ENCODE data around the gene KCNJ11. TPM values are rescaled to one million over a fixed set of nuclear protein-coding genes. Genes with fewer than 3 reads are reported as not detected.
"Not testable (repeated sequence)": the region's sequence is repeated elsewhere in the genome, so short reads cannot be mapped to it uniquely, and the experiment has no call there.

KCNJ11 gene
- not detected in 2 replicates for total RNA-seq (2014; rRNA removed; shearing (Covaris generic))

DNA sequence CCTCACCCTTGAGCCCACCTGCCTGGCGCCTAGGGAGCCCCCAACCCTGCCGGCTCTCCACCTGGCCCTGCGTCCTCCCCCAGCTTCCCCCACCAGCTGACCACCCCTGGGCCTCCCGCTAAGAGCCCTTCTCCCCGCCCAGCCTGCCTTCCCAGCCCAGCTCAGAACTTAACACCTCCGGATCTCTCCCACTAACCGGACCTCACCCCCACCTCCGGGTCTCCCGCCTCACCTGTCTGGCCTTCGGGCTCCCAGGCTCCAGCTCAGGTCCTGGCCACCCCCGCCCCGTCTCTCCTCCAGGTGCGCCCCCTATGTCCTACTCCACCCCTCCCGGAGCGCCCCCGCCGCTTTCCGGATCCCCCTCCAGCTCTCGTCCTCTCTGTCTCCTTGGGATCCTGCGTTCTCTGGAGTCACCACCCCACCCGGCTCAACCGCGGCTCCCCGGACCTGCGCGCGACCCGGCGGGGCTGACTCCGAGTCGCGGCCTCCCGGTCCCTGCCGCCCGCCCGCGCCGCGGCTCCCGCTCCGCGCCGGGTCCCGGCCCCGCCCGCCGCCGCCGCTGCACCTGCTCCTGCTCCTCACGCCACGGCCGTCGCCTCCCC is at the start of gene KCNJ11:
Gene KCNJ11, minus strand, starts transcription at position 51 of the 602 bp plus-strand sequence. CDS start 568 bp downstream, outside the sequence.
- no peak for DNase-seq (ENCODE audit: low read depth)

GRCh38 chr11:17437366-17437765 is 48.9 kb upstream of the KCNJ11 start:
- DNase-seq (ENCODE audit: low read depth) = no peak

DNA sequence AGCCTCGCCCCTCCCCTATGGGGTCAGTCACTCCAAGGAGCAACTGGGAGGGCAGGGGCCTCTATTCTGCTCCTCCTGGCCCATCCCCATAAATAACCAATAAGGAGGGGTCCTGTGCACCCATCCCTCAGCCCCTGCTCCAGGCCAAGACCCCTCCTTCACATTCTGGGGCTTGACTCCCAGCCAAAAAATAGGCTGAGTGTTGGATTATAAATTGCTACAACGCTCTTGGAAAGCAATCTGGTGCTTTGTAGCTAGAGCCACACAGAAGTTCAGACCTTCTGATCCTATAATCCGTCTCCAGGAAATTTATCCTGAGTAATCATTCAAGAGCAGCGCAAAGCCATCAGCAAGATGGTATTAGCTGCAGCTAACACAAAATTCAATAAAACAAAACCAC is 45.6 kb upstream of the KCNJ11 start:
- DNase-seq (ENCODE audit: low read depth) = no peak

- no peak for DNase-seq (ENCODE audit: low read depth)
These were observed 43.5 kb upstream of the KCNJ11 start for GRCh38 chr11:17432002-17432401.

DNA sequence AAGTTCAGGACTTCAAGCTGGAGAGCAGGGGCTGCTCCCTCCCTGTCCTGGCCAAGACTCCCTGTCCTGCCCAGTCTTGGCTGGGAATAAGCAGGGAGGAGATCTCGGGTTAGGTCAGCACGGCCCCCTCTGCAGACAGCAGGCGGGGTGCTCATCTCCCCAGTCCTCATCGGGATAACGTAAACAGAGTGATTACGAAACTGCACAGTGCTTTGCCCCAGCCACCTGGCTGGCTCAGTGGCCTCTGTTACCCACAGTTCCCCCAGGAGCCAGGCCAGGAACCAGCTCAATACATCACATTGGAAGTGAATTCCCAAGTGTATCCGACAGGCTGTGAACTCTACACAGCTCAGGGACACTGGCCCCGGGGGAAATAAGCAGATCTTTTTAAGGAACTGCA is 42.7 kb upstream of the KCNJ11 start:
- no peak for DNase-seq (ENCODE audit: low read depth)

GRCh38 chr11:17430616-17431015 is 42.2 kb upstream of the KCNJ11 start:
- no peak for DNase-seq (ENCODE audit: low read depth)

- DNase-seq (ENCODE audit: low read depth) = no peak
These were observed 40.5 kb upstream of the KCNJ11 start for GRCh38 chr11:17428925-17429324.

DNA sequence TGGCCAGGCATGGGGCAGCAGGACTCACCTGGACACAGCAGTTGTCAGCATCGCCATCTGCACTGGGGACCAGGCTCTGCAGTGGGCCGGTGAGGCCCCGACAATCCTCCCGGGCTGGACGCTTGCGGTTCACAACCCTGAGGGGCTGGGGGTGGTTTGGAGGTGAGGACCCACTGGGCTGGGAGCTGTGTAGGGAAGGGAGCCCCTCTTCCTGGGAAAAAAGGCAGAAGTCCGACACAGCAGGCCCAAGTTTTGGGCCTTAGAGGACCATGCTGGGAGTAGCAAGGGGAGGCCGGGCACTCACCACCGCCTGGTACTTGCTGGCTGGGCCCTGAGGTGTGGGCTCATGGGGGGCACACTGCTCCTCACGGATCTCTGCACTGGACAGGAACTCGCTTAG is 39.8 kb upstream of the KCNJ11 start:
- no peak for DNase-seq (ENCODE audit: low read depth)

DNA sequence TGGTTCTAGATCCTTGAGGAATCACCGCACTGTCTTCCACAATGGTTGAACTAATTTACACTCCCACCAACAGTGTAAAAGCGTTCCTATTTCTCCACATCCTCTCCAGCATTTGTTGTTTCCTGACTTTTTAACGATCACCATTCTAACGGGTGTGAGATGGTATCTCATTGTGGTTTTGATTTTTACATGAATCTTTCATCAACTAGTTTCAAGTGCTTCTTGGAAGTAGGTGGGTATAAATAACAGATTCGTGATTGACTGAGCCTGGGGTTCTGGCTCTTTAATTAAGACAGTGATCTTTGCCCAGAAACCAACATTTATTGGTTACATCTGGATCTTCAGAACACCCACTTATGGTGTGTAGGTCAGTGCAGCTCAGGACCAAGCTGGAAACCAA is 37.8 kb upstream of the KCNJ11 start:
- DNase-seq (ENCODE audit: low read depth) = not testable (repeated sequence)

GRCh38 chr11:17423533-17424310 is 35.3 kb upstream of the KCNJ11 start:
- DNase-seq (ENCODE audit: low read depth) = peak; percentile 15

DNA sequence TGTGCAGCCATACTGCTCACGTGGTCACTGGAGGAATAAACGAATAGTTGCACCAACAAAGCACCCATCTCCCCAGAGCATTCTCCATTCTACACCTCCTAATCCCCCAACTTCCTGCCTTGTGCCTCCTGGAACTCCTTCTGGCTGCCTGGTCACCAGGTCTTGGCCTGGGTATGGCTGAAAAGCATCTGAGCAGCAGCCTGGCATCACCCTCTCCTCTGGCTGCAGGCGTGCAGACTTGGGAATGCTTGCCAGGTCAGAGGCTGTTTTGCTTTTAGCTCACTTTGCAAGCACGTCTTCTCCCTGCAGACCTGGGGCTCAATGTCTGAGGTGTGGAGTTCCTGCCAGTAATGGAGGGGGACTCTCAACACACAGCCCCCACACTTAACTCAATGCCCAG is 33.3 kb upstream of the KCNJ11 start:
- DNase-seq (ENCODE audit: low read depth) = no peak

GRCh38 chr11:17418444-17419081 is 30.1 kb upstream of the KCNJ11 start:
- no peak for DNase-seq (ENCODE audit: low read depth)

DNA sequence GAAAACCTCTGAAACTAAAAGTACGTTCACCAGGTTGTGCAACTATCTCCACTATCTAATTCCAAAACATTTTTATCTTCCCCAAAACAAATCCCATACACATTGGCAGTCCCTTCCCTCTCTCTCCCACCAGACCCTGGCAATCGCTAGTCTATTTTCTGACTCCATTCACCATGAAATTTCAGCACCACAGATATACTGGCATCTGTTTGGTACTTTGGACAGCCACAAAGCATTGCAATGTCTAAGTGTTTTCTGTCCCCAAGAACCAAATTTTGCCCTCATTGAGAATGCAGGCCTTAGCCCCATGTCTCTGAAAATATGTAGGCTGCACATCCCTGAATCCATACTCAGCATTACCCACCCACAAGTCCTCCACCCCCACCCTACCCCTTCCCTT is 28.0 kb upstream of the KCNJ11 start:
- DNase-seq (ENCODE audit: low read depth) = no peak

DNA sequence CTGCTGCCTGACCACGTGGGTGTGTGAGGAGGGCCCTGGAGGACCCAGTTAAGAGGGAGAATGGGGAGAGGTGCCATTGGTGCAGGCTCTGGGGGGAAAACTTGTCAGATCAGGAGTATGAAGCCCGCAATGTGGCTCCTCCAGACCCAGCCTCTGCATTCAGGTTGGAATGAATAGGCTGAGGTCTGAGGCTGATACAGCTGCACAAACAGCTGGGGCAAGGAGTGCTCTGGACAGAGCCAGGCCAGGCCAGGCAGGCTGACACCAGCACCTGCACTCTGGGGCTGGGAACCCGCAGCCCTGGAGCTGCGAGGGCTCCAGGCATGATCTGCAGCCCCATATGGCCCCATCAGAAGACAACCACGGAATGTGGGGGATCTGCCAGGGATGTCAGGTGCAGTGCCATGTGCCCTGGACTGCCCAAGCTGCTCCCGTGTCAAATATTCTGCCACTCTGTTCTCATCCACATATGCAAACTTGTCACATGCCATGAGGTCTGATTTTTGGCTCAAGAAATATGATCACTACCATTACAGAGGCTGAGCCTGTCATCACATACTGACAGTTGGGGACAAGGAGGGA is 27.2 kb upstream of the KCNJ11 start:
- no peak for DNase-seq (ENCODE audit: low read depth)

- DNase-seq (ENCODE audit: low read depth) = no peak
These were observed 26.5 kb upstream of the KCNJ11 start for GRCh38 chr11:17414992-17415391.

GRCh38 chr11:17414317-17414737 is 25.9 kb upstream of the KCNJ11 start:
- no peak for DNase-seq (ENCODE audit: low read depth)

DNA sequence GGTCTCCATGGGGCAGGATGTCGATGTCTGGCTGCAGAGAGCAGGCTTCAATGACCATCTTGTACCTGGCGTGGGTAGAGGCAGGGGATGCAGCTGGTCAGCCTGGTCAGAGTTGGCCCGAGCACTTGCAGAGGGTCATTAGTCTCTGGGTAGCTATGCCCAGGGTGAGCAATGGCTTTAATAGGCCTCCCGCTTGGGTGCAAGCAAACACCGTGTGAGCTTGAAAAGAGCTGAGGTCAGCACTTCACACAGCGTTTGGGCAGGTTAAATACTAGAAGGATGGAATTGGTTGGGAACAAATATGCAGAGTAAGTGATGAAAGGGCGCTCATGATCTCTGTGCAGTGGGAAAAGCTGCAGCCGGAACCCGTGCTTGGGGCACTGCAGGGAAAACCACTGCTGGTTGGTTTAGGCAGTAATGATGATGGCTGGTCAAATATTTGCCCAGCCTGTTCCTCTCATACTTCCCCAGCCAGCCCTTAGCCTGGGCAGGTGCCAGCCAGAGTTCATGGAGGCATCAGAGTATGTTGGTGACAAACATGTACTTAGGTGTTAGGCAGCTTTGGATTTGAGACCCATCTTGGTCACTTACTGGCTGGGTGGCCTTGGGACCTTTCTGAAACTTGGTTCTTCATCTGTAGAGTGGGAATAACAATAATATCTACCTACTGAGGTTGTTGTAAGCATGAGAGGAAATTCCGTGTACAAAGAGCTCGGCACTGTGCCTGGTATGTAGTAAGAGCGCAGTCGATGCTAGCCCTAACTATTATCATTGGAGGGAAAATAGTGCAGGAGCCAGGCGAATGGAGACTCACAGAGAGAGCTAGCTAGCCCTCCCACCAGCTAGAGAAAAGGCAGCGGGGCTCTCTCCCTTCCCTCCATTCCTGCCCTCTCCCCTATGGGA is 25.2 kb upstream of the KCNJ11 start:
- no peak for DNase-seq (ENCODE audit: low read depth)

DNA sequence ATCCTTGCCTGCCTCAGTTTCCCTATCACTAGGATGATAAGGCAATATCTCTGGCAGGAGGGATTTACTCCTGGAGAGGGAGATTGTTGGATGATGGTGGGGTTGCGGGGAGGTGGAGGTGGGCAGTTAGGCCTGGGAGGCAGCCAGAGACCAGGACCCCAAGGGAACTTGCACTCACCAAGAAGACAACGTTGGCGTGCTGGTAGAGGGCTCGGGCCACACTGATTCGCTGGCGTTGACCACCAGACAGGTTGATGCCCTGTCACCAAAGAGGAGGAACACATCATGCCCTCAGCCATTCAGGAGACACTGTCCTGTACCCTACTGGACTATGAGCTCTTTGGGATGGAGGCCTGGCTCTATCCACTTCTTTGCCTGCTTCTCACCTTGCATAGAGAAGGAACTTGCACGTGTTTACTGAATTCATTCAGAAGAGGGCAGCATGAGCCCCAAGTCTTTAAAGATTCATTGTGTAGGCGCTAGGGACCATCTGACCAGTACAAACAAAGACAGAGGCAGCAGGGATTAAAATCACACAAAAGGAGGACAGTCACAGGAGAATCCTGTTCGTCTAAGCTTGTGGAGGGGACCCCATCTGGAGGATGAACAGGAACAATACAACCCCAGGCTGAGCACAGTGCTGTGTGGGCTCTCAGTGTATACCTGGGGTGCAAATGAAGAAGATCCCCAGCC is 24.2 kb upstream of the KCNJ11 start:
- no peak for DNase-seq (ENCODE audit: low read depth)

DNA sequence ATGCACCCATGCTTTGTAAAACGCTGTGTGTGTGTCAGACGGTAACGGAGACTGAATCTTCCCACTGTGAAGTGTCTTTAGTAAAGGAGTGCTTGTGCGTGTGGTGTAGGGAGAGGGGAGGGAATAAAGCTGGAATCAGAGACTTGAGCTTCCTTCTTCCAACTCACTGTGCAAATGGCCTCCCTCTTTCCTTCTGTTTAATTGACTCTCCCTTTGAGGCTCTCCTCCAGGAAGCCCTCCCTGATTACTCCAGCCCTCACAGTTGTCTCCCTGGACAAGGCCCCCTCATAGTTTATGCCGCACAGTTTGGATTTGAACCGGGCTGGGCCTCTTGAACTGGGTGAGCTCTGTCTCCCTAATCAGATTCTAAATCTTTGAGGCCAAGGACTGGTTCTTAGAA is 23.0 kb upstream of the KCNJ11 start:
- DNase-seq (ENCODE audit: low read depth) = no peak

DNA sequence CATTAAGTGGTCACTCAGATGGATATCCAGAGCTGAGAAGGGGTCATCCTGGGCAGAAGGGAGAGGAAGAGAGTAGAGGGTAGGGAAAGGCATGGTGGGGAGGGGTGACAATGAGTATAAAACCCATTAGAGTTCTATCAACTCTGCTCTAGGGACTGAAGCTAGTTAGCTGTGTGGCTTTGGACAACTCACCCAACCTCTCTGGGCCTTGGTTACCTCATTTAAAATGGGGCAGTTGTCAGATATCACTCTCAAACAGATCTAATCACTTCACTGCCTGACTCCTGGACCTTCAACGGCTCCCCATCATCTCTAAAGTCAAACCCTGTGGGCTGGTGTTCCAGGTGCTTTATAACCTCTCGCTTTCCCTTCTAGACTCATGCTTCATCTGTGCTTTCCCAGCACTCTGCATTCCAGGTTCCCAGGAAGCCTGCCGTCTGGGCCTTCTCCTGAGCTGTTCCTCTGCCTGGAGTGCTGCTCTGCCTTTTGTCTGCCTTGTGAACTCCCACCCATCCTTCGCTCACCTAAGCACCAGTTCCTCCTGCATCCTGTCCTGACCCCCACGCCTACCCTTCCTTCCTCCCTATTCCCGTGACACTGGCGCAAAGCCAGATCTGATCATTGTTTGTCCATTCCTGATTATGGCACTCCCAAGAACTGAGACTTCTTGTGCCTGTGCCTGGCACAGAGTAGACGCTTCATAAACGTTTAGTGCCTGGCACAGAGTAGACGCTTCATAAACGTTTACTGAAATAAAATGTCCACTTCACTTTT is 22.3 kb upstream of the KCNJ11 start:
- no peak for DNase-seq (ENCODE audit: low read depth)

Data from Daoy (cell line).